HG03457 (cell line): ENCODE measurements around the gene DNAH14.
"Not testable (repeated sequence)": the region's sequence is repeated elsewhere in the genome, so short reads cannot be mapped to it uniquely, and the experiment has no call there.

ENCODE experiments used
- ATAC-seq: cut with Tn5 transposase; IDR thresholded peaks from one replicate; pipeline ENCODE4 v1.9.1; 2021; ENCODE audit warnings: moderate number of reproducible peaks; ENCODE audit not compliant: unreplicated experiment

Gene DNAH14

DNA sequence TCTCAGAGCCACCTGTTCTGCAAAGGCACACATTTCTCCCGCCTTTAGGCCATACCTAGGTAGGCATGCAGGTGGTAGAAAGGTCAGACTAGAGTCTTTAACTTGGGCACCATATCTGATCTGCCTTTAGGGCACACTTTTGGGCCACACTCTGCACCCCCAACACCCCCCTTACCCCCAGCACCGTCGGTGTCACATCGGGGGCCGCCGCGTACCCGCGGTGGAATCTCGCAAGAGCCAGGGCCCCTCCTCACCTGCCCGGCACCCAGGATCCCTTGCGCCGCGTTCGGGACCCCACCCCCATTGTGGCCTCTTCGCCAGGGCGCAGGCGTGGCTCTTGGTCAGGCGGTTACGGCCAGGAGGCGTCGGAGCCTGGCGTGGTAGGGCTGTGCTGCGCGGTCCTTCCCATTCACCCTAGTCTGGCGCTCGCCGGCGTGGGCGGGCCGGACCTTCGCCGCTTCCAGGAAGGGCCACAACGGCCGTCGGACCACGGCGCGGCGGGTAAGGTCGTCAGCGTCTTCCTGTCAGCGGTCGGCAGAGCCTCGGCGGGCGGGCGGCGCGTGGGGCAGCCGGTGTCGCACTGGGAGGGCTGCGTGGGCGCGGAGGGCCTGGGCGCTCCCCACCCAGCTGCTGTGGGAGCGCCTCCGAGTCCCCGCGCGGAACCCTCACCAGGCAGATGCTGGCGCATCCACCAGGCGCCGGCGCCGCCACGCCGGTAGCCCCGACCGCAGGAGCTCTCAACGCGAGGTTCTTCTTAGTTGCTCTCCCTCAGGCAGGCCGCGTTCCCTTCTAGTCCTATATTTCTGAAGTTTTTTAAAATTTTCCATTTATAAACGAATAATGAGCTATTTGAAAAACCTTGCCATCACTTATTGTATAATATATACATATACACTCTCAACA lies at the start of gene DNAH14:
Gene DNAH14 (plus strand): TSS at position 341 of the 903 bp plus-strand sequence. CDS start 23,028 bp downstream, outside the sequence.
- ATAC-seq = no peak

DNA sequence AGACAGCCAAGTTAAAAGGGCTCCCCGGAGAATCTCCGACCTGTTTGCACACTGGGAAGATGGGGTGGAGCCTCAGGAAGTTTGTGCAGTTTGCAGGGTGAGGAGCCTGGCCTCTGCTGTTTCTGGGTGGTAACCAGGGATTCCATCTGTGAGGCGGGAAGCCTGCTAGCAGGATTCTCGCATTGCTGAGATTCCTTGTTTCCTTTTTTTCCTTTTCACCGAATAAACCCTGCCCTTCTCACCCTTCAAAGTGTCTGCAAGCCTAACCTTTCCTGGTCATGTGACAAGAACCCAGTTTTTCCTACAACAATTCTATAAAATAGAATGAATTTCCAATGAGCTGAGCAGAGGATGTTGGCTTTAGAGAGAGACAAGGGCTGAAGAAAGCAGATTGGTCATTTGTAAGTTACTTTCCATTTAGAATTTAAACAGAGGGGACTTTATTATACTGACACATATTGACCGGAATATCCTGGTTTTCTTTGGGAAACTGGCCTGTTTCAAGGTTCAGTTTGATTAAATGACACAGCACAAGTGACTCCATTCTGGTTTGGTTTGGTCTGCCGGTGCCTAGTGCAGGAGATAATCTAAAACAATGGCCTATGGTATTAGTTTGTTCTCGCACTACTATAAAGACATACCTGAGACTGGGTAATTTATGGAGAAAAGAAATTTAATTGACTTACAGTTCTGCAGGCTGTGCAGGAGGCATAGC lies 48.7 kb upstream of the DNAH14 start:
- no peak for ATAC-seq

DNA sequence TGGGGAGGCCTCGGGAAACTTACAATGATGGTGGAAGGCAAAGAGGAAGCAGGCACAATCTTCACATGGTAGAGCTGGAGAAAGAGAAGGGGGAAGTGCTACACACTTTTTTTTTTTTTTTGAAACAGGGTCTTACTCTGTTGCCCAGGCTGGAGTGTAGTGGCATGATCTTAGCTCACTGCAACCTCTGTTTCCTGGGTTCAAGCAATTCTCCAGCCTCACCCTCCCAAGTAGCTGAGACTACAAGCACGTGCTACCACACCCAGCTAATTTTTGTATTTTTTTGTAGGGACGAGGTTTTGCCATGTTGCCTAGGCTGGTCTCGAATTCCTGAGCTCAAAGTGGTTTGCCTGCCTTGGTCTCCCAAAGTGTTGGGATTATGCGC lies 48.2 kb upstream of the DNAH14 start:
- not testable (repeated sequence) for ATAC-seq

DNA sequence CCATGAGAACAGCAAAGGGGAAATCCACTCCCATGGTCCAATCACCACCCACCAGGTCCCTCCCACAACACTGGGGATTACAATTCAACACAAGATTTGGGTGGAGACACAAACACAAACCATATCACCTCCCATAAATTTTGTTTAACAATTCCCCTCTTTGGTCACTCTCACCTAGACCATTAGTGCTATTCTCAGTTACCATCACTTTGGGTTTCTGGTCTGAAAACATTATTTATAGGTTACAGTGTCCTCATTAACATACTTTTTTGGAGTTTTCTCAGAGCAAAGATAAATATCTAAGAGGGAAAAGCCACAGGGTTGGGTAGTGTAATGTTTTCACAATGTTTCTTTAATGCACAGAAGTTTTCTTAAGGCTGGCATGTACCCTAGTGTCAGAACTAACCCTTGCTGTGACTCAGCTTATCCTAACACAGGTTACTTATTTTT lies 47.7 kb upstream of the DNAH14 start:
- ATAC-seq = no peak

DNA sequence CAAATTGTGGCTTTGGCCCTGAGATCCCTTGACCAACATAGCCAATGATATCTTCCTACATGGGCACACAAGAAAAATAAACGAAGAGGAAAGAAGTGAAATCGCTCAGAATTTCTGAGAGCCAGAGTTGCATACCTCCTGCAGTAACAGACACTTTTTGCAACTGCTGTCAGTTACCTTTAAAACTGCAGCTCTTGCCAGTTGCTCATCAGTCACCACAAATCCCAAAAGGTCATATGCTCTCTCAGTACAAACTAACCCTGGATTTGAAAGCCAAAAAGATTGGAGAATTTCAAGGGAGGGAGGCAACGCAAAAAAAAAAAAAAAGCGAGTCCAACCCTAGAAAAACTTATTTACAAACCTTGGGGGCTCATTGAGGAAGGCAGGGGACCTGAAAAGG lies 47.2 kb upstream of the DNAH14 start:
- no peak for ATAC-seq

DNA sequence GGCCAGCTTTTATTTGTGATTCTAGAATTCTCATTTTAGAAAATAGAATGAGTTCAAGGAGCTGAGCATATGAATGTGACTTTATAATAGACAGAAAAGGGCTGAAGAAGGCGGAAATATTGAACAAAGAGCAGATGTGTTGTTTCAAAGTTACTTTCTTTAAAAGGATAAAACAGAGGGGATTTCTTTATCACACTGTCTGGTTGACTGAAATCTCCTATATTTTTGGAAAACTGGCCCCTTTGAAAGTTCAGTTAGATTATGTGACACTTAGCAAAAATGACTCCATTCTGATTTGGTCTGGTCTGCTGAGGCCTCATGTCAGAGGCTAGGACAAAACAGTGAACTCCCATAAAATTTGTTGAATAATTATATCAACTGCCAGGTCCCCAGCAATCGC lies 46.4 kb upstream of the DNAH14 start:
- no peak for ATAC-seq

DNA sequence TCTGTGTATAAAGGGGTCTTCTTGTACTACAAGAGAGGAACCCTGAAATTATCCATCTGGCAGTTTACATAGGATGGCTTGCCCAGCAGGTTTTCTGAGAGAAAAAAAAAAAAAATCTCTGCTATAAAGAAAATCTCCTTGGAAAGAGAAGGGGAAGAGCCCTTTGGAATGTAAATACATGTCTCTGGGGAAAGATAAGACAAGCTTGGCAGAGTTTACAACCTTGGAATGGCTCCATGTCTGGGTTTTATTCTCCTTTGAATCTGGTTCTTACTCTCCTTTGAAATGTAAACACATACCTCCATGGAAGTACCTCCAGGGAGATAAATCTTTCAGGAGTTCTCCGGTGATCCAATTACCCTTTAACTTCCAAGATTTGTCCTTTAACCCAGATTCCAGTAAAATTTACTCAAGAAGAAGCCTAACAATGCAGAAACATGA lies 45.1 kb upstream of the DNAH14 start:
- no peak for ATAC-seq

DNA sequence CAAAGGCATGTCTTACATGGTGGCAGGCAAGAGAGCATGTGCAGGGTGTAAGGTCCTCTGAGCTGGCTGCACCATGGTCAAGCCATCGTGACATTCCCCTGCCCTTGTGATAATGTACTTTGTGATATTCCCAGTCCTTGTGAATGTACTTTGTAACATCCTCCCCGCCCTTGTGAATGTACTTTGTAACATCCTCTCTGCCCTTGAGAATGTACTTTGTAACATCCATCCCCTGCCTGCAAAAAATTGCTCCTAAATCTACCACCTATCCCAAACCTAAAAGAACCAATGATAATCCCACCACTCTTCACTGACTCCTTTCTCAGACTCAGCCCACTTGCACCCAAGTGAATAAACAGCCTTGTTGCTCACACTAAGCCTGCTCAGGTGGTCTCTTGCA lies 44.1 kb upstream of the DNAH14 start:
- not testable (repeated sequence) for ATAC-seq

DNA sequence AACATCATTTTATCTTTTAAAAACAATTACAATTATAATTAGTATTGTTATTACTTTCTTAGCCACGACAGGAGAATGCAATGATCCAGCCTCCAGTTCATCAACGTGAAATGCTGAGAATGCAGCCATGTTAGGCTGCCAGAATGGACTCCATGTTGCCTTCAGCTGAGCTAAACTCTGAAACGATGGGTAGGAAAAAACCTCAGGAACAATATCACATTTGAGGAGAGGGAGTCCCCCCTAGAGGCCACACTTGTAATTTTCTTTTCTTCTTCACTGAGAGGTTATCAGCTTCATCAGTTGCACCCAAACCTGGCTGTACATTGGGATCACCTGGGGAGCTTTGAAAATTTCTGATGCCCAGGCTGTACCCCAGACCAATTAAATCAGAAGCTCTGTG lies 34.6 kb upstream of the DNAH14 start:
- ATAC-seq = no peak

DNA sequence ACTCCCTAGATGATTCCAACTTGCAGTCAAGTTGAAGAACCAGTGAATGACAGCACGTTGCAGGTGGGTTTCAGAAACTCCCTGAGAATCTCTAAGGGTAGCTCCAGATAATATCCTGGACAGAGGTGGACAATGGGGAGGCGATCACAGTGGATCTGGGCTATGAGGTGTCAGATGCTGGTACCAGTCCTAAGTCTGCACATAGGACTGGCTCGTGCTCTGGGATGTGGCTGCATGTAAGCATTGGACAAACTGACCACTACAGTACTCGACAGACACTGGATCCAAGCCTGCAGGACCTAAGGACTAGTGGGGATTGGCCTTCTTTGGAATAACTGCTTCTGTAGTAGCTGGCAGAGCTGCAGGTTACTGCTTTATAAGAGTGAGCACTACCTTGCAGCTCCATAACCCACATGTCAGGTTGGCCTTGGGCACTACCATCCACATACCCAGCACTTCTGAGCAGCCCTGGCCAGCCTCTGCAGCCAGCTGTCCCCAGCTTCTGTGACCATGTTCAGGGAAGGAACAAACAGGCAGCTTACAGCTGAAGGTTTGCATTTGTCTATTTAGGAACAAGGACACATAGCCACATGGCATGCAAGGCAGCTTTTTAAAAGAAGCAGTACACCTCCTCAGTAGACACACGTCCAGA lies 33.2 kb upstream of the DNAH14 start:
- no peak for ATAC-seq

DNA sequence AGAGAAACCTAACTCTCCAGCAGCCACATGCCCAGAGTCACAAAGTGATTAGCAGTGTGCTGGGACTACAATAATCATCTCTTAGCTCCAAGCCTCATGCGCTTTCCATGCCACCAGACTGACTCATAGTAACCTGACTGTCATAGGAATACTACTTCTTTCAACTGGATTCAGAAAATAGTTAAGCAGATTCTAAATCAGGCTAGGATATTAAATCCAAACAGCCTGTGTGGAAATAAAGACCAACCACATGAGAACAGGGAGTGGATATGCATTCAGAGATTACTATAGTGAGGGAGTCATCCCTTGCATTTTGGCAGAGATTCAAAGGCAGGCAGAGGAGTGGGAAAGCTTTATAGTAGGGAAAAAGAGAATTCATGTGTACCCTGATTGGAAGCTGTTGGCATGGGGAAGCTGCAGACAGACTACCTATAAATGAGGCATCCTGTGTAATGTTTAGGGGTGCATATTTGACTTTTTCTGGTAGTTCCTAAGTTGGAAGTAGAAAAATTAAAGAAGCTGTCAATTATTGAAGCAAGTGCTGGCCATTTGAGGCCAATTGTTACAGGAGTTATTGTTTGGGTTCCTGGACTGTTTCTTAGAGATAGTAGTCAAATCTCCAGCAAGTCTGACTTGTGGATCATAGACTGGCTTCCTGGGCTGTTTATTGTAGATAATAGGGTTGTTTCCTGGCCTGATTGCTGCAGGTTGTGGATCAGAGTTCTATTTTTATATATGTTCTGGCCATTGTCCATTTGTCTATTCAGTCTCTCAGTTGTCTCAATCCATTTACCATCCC lies 31.7 kb upstream of the DNAH14 start:
- no peak for ATAC-seq

DNA sequence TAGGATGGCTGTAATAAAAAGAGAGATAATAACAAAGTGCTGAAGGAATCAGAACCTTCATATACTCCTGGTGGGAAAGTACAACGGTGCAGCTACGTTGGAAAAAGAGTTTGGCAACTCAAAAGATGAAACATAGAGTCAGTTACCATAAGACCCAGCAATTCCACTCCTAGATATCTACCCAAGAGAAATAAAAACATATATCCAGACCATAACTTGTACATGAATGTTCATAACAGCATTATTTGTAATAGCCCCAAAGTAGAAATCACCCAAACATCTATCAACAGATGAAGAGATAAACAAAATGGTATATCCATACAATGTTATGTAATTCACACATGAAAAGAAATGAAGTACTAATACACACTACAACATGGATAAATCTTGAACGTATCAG lies 30.5 kb upstream of the DNAH14 start:
- ATAC-seq = no peak

DNA sequence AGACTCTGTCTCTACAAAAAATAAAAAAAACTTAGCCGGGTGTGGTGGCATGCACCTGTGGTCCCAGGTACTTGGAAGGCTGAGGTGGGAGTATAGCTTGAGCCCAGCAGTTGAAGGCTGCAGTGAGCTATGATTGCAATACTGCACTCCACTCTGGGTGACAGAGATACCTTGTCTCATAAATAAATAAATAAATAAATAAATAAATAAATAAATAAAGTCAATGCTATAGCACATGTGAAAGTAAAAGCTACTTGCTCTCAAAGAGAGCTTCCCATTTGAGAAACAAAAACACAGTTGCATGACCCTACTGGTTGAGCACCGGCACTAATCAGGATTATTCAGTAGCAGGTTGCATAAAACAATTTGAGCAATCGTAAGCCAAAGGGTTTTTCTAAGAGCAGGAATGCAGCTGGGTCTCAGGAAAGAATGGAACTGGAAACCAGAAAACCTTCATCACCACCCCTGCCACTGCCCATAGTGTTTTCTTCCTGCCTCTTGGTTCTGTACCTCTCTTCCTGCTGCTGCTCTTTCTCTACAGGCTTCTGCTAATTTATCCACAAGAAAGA lies 29.3 kb upstream of the DNAH14 start:
- ATAC-seq = no peak

DNA sequence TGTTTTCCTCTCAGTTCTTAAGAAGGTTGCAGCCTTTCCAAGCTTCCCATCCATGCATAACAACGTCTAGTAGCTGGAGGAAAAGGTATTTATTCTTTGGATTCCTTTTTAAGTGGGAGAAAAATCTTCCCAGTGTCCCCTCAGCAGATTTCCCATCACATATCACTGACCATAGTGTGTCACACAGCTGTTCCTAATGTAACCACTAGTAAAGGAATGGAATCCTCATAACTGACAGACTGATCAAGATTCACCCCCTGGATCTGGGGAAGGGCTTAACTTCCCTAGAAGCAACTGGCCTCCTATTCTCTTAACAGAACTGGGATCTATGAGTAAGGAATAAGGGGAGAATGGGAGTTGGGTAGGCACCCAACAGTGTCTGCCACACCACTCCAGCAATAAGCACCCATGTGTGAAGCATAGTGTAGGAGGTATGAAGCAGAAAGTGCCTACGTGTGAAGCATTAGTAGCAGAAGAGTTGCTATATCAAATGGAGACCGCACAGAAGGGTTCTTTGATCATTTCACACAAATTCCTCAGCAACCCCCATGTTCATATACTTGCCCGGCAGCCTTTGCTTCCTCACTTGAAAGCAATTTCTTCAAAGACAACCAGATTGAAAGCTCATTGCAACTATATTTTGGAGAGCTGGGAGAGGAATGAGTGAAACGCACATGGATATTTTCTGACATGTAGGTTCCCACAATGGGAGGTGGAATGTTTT lies 28.2 kb upstream of the DNAH14 start:
- no peak for ATAC-seq

DNA sequence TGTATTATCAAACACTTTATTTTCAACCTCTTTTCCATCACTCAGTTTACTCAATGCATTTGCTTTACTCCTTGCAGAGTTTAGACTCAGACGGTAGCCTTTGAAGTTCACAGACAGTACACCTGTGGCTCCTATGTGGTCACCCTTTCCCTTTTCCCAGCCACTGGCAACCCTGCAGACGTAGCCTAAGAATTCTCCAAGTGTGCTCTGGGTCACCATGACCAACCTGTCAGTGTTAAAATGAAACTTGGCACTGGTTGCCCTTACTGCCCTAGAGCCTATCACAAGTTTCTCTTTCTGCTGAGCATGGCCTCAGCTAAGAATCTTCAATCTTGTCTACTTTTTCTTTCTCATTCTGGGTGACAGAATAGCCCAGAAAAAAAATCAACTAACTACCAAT lies 25.5 kb upstream of the DNAH14 start:
- ATAC-seq = no peak

DNA sequence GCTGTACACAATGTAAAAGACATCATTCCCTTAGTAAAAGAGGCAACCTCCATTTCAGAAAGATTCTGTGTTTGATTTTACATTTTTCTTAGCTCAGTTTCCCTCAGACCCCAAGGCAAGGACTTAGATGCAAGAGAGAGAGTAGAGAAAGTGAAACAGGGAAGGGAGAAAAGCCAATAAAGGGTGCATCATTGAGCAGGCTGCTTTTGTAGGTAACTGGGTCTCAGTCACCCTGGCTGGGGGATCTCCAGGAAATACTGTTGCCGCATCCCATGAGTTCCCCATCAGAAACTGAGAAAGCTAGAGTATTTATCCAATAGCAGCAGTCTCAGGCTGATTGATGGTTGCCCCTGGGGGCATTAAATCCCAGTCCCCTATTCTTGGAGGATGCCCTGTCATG lies 23.1 kb upstream of the DNAH14 start:
- no peak for ATAC-seq

DNA sequence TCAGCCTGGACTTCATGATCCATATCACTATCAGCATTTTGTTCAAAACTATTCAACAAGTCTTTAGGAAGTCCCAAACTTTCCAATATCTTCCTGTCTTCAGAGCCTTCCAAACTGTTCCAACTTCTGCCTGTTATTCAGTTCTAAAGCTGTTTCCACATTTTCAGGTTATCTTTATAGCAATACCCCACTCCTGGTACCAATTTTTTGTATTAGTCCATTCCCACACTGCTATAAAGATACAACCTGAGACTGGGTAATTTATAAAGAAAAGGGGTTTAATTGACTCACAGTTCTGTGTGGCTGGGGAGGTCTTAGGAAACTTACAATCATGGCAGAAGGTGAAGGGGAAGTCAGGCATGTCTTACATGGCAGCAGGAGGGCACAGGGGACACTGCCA lies 18.3 kb upstream of the DNAH14 start:
- no peak for ATAC-seq

DNA sequence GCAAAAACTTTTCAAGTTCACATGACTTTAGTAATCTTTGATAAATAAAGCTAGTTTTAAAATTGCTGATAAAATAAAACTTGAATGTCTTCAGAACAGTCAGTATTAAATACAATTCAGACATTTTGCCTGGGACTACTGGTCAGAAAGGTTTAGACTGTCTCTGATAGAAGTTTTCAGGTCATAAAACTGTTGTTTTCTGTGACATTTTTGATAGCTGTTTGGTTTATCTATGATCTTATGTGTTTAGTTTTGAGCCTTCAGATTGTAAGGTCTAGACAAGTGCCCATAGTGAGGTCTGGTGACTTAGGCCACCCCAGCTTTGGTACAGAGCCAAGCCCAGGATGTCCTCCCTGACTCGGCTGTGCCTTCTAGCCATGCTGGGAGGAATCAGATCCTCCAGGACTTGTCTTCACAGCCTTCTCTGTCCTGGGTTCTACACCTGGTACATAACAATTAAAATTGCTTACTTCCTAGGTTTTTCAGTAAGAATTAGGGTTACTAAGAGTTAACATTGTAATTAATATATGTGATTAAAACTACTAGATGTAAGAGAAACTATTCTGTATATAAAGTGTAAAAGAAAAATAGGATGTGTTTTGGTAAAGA lies 15.1 kb upstream of the DNAH14 start:
- no peak for ATAC-seq

DNA sequence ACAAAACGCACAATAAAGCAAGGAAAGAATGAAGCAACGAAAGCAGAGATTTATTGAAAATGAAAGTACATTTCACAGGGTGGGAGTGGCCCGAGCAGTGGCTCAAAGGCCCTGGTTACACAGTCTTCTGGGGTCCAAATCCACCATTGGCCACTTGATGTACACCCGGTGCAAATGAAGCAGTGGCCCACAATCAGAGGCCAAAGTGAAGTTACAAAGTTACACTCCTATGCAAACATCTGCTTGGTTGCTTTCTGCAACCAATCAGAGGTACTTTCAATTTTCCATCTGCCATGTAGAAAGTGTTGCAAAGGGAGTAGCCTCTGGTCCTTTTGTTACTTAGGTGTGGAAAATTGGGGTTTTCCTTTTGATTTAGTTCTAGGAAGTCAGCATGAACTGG lies 10.0 kb upstream of the DNAH14 start:
- ATAC-seq = no peak
